ENCODE data around the gene RAB40B. TPM values are rescaled to one million over a fixed set of nuclear protein-coding genes. Genes with fewer than 3 reads are reported as not detected.

Gene RAB40B
- total and polyA plus RNA-seq, 12 donors, result 4.1 to 33.3 (median 14.0) TPM

DNA sequence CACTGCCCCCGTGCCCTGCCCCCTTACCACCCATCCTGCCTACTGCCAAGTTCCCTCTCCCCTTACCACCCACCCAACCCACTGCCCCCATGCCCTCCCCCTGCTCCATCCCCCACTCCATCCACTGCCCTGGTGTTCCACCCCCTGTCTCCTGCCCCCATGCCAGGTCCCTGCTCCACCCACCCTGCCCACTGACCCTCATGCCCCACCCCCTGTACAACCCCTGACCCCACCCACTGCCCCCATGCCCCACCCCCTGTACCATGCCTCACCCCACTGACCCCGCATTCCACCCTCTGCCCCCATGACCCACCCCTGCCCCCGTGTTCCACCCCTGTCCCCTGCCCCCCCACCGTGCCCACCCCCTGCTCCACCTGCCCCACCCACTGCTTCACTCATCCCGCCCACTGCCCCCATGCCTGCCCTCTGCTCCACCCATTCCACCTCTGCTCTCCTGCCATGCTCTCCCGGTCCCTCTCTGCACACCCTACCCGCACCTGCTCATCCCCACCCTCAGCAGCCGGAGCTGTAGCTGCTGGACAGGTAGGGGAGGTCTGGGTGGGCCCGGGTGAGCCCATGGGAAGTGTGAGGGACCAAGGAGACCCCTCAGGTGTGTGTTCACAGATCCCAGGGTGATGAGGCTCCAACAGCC, 10.7 kb upstream of the RAB40B start:
- Histone ChIP-seq H3K27me3 (no peaks in the 10 kb centered on the region), H3K27ac (no peak overlapping the region), H3K36me3 (replicated peaks in 1 of 2) (no peaks in the 10 kb centered on the region), H3K4me3 (no peak overlapping the region), H3K9me3 (replicated peaks in 1 of 3) (no peaks in the 10 kb centered on the region), H3K4me1 (replicated peaks in 1 of 2) (no peaks in the 10 kb centered on the region)
- DNase-seq, result peak in 1 of 7 donors; percentile 14
- WGBS, 4 donors, result 59 to 77% (median 67%) methylated on average over 1 to 9 of the region's 9 CpGs
- no peak for TF ChIP-seq POLR2A (IDR thresholded peaks at IDR 0.05)
- TF ChIP-seq, protein P1, sequence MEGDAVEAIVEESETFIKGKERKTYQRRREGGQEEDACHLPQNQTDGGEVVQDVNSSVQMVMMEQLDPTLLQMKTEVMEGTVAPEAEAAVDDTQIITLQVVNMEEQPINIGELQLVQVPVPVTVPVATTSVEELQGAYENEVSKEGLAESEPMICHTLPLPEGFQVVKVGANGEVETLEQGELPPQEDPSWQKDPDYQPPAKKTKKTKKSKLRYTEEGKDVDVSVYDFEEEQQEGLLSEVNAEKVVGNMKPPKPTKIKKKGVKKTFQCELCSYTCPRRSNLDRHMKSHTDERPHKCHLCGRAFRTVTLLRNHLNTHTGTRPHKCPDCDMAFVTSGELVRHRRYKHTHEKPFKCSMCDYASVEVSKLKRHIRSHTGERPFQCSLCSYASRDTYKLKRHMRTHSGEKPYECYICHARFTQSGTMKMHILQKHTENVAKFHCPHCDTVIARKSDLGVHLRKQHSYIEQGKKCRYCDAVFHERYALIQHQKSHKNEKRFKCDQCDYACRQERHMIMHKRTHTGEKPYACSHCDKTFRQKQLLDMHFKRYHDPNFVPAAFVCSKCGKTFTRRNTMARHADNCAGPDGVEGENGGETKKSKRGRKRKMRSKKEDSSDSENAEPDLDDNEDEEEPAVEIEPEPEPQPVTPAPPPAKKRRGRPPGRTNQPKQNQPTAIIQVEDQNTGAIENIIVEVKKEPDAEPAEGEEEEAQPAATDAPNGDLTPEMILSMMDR (IDR thresholded peaks at IDR 0.05), result no peak
- intact Hi-C loops (cut with DNase I), result no loop called here

DNA sequence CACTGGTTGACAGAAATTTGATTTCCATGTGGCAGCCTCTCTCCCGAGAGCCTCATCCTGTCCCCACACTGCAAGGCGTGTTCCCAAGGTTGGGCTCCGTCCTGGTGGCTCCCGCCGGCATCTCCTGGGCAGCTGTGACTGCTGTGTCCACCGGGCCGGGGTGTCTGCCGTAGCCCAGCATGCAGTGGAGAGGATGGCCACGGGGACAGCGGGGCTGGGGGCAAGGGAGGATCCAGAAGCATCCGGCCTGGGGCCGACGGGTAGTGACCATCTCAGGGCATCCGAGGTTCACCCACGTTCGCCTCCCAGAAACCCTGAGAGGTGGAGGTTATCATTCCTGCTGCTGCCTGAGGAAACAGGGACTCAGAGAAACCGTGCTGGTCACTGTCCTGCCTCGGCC, 7.3 kb upstream of the RAB40B start:
- H3K27ac ChIP-seq, result no peak overlapping the region
- no peak for DNase-seq
- WGBS, 4 donors, result 85 to 91% (median 90%) methylated on average over 8 to 18 of the region's 18 CpGs
- intact Hi-C loops (cut with DNase I), result no loop called here
- H3K9me3 ChIP-seq (replicated peaks in 1 of 3), result no peaks in the 10 kb centered on the region
- H3K4me3 ChIP-seq, result no peak overlapping the region
- H3K4me1 ChIP-seq (replicated peaks in 1 of 2), result no peaks in the 10 kb centered on the region
- TF ChIP-seq, protein P1 (IDR thresholded peaks at IDR 0.05), result no peak
- TF ChIP-seq POLR2A (IDR thresholded peaks at IDR 0.05), result no peak
- no peaks in the 10 kb centered on the region for H3K36me3 ChIP-seq (replicated peaks in 1 of 2)
- no peaks in the 10 kb centered on the region for H3K27me3 ChIP-seq

DNA sequence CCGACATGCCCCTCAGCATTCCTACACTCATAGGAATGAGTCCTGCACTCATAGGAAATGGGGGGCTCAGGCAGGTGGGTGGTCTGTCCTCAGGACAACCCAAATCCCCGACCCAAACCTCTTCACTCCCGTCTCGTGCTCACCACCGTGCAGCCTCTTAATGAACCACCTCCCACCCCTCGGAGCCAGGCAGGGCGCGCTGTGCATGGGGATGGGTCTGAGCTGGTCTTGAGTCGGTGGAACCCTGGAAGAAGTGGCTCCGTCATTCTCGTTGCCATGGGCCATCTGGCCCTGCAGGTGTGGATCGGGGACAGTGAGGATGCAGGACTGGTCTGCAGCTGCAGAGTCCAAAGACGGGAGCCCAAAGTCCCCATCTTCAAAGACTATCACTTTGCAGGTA, 6.4 kb upstream of the RAB40B start:
- H3K27me3 ChIP-seq, result no peaks in the 10 kb centered on the region
- WGBS, 4 donors, result 74 to 84% (median 79%) methylated on average over 12 to 13 of the region's 13 CpGs
- no peaks in the 10 kb centered on the region for H3K9me3 ChIP-seq (replicated peaks in 1 of 3)
- no peak overlapping the region for H3K27ac ChIP-seq
- H3K4me1 ChIP-seq (replicated peaks in 1 of 2), result no peaks in the 10 kb centered on the region
- intact Hi-C loops (cut with DNase I), result loop anchor here in 1 of 2 donors (5.0 kb wide), 1 partner anchor 43 kb away; no protein-coding TSS in a partner anchor
- no peak overlapping the region for H3K4me3 ChIP-seq
- no peaks in the 10 kb centered on the region for H3K36me3 ChIP-seq (replicated peaks in 1 of 2)
- no peak for DNase-seq
- TF ChIP-seq POLR2A (IDR thresholded peaks at IDR 0.05), result no peak
- TF ChIP-seq, protein P1 (IDR thresholded peaks at IDR 0.05), result no peak

DNA sequence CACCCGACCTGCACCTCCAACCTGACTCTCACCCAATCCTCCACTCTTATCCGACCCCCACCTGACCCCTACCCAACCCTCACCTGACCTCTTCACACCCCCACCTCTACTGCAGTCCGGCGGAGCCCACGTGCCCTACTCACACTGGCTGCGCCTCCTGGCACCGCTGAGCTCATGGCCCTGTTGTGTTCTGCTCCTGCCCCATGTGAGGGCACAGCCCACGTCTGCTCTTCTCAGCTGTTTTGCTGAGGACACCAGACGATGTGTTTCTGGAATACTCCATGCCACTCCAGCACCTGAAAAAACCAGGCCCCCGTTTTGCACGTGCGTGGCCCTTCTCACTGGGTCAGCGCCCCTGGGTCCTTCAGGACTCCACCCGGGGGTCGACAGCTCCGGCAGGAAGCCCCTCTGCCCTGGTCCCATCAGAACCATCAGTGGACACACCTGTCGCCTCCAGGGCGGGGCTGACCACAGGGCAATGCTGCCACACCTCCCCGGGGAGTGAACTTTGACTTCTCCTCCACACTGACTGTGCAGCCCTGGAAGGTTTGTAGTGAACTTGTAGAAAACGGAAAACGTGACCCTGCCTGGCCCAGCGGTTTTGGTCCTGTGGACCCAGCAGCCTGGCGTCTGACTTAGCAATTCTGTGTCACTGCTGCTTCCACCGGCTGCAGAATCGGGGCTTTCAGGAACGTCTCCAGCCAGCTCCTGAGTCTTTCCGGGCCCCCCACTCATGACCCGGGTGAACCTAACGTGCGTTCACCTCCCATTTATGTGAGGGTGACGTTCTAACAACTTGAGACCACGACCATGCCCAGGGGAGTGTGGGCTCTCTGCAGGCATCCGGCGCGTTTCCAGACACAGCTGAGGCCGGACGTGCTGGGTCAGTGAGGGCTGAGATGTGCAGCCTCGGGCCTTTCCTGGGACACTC, 5.7 kb upstream of the RAB40B start:
- intact Hi-C loops (cut with DNase I), result loop anchor here in 1 of 2 donors (5.0 kb wide), 1 partner anchor 42 kb away; no protein-coding TSS in a partner anchor
- H3K36me3 ChIP-seq (replicated peaks in 1 of 2), result no peaks in the 10 kb centered on the region
- no peaks in the 10 kb centered on the region for H3K4me1 ChIP-seq (replicated peaks in 1 of 2)
- DNase-seq, result no peak
- TF ChIP-seq POLR2A (IDR thresholded peaks at IDR 0.05), result no peak
- TF ChIP-seq, protein P1 (IDR thresholded peaks at IDR 0.05), result no peak
- H3K27me3 ChIP-seq, result no peaks in the 10 kb centered on the region
- no peak overlapping the region for H3K4me3 ChIP-seq
- 79 to 84% (median 81%) methylated on average over 7 to 38 of the region's 38 CpGs for WGBS, 4 donors
- H3K27ac ChIP-seq, result no peak overlapping the region
- H3K9me3 ChIP-seq (replicated peaks in 1 of 3), result no peaks in the 10 kb centered on the region
